Activated CD4-positive, alpha-beta T cell treated with anti-CD3 and anti-CD28 coated beads, Interleukin-2, Interleukin-6, amounts not matched to agents 100 ng/mL and 50 ng/mL, durations not matched to agents 16 hours and 8 hours (primary cell): ENCODE results near the gene TRMT2A.
A peak's percentile ranks its signal among the peaks of the same experiment; 100 is the strongest.
"Not testable (repeated sequence)": the region's sequence is repeated elsewhere in the genome, so short reads cannot be mapped to it uniquely, and the experiment has no call there.

Source experiments
- DNase-seq: peaks from one replicate; pipeline ENCODE4 v3.0.0-alpha.2; 2020

Gene TRMT2A

GRCh38 chr22:20116951-20117632 is at the start of gene TRMT2A:
Gene TRMT2A (minus strand): TSS chr22:20117226. CDS start chr22:20116906, 320 bp downstream.
- DNase-seq, result peak; percentile 98

- DNase-seq, result no peak
These were observed 49.7 kb upstream of the TRMT2A start for GRCh38 chr22:20166703-20167102.

GRCh38 chr22:20165913-20166312 is 48.9 kb upstream of the TRMT2A start:
- no peak for DNase-seq

GRCh38 chr22:20165421-20165820 is 48.4 kb upstream of the TRMT2A start:
- DNase-seq, result no peak

GRCh38 chr22:20164863-20165262 is 47.8 kb upstream of the TRMT2A start:
- no peak for DNase-seq

GRCh38 chr22:20160041-20160440 is 43.0 kb upstream of the TRMT2A start:
- DNase-seq, result no peak

- DNase-seq, result not testable (repeated sequence)
These were observed 42.5 kb upstream of the TRMT2A start for GRCh38 chr22:20159531-20159930.

GRCh38 chr22:20159076-20159475 is 42.0 kb upstream of the TRMT2A start:
- no peak for DNase-seq

- DNase-seq, result no peak
These were observed 41.5 kb upstream of the TRMT2A start for GRCh38 chr22:20158391-20159036.

GRCh38 chr22:20157430-20158183 is 40.6 kb upstream of the TRMT2A start:
- DNase-seq, result no peak

GRCh38 chr22:20156611-20157429 is 39.8 kb upstream of the TRMT2A start:
- DNase-seq, result peak; percentile 88

- DNase-seq, result no peak
These were observed 39.0 kb upstream of the TRMT2A start for GRCh38 chr22:20156042-20156389.

GRCh38 chr22:20155330-20156041 is 38.5 kb upstream of the TRMT2A start:
- no peak for DNase-seq

GRCh38 chr22:20154602-20155187 is 37.7 kb upstream of the TRMT2A start:
- no peak for DNase-seq

GRCh38 chr22:20153945-20154344 is 36.9 kb upstream of the TRMT2A start:
- DNase-seq, result no peak

- DNase-seq, result no peak
These were observed 35.5 kb upstream of the TRMT2A start for GRCh38 chr22:20152464-20152890.

- no peak for DNase-seq
These were observed 34.2 kb upstream of the TRMT2A start for GRCh38 chr22:20151276-20151588.

- no peak for DNase-seq
These were observed 33.6 kb upstream of the TRMT2A start, which contains the start of gene CCDC188 for GRCh38 chr22:20150381-20151275. Gene CCDC188 (minus strand): TSS chr22:20151055. CDS start chr22:20150986, 69 bp downstream.

- no peak for DNase-seq
These were observed 32.5 kb upstream of the TRMT2A start for GRCh38 chr22:20149257-20150250.

- no peak for DNase-seq
These were observed 31.4 kb upstream of the TRMT2A start for GRCh38 chr22:20148414-20148813.
